ENCODE results near the gene SPINK6. TPM values are rescaled to one million over a fixed set of nuclear protein-coding genes. Genes with fewer than 3 reads are reported as not detected.

SPINK6 gene
- total and polyA plus RNA-seq, 2 of the 8 experiments (the other 6 are each of a cell fraction or from before 2014, with no cell fraction given), result not detected

GRCh38 chr5:148156609-148157008, 46.2 kb upstream of the SPINK6 start:
- FAIRE-seq (no peak), DNase-seq (ENCODE audit: low read depth in 1 of 2, low spot score in 2 of 2) (no peak)
- Histone ChIP-seq H3K9ac (replicated peaks in 1 of 4; ENCODE audit: extremely low read depth in 1 of 4, low read depth in 3 of 4, low read length in 3 of 4) (no peak overlapping the region), H3K36me3 (ENCODE audit: control insufficient read depth in 2 of 4, insufficient read depth in 4 of 4, low read length in 3 of 4) (no peaks in the 10 kb centered on the region), H3K4me1 (replicated peaks in 1 of 4; ENCODE audit: control insufficient read depth in 3 of 4, insufficient read depth in 4 of 4, low read length in 3 of 4) (no peaks in the 10 kb centered on the region), H2BK15ac (ENCODE audit: low read length) (no peak overlapping the region), H2AK5ac (ENCODE audit: low read depth, low read length) (no peak overlapping the region), H3K9me3 (ENCODE audit: insufficient read depth in 2 of 2, low read depth in 1 of 2, low read length in 1 of 2) (no peaks in the 10 kb centered on the region), H3K79me1 (ENCODE audit: low read depth, low read length) (no peaks in the 10 kb centered on the region), H4K91ac (replicated peaks; ENCODE audit: insufficient read length, low read length) (no peak overlapping the region), H2BK12ac (ENCODE audit: low read depth, low read length) (no peak overlapping the region), H3K56ac (replicated peaks; ENCODE audit: insufficient read length, low read depth, low read length) (no peak overlapping the region), H3K14ac (ENCODE audit: insufficient read length) (no peak overlapping the region), H2BK20ac (ENCODE audit: low read length) (no peak overlapping the region), H3K4me2 (ENCODE audit: insufficient read depth in 1 of 2, low read depth in 2 of 2, low read length in 2 of 2) (no peak overlapping the region), H2BK5ac (ENCODE audit: low read depth, low read length) (no peak overlapping the region), H4K5ac (ENCODE audit: insufficient read length, low read depth, low read length) (no peak overlapping the region), H3K18ac (ENCODE audit: extremely low read depth, low read length) (no peak overlapping the region), H3K27me3 (replicated peaks in 1 of 4; ENCODE audit: control insufficient read depth in 3 of 4, extremely low read depth in 1 of 4, insufficient read depth in 3 of 4, low read length in 3 of 4) (peaks cover 0 to under 1% (median 0%) of the 10 kb centered on the region in 4 experiments; a peak in 1 of 7 replicates), H3K23me2 (ENCODE audit: low read depth, low read length) (no peaks in the 10 kb centered on the region; the same call in 1 of the 2 replicates), H3K79me2 (ENCODE audit: control insufficient read depth in 1 of 2, insufficient read depth in 2 of 2, low read length in 2 of 2) (no peaks in the 10 kb centered on the region), H3K4ac (replicated peaks; ENCODE audit: insufficient read length, low read depth, low read length) (no peak overlapping the region), H3K23ac (ENCODE audit: insufficient read length) (no peak overlapping the region), H2BK120ac (replicated peaks; ENCODE audit: low read depth, low read length) (no peak overlapping the region), H2AFZ (ENCODE audit: low read length) (no peak overlapping the region), H3K27ac (ENCODE audit: low read depth, low read length) (no peak overlapping the region), H3K4me3 (ENCODE audit: extremely low read depth in 1 of 4, insufficient read depth in 2 of 4, low read depth in 3 of 4, low read length in 4 of 4) (no peak overlapping the region), H4K20me1 (replicated peaks in 1 of 2; ENCODE audit: control insufficient read depth in 1 of 2, insufficient read depth in 2 of 2, low read length in 2 of 2) (no peaks in the 10 kb centered on the region), H4K8ac (ENCODE audit: extremely low read depth, insufficient read depth, low read length) (no peak overlapping the region)
- ChIA-PET CTCF (ENCODE audit: partially characterized antibody) (interaction anchor here (1.4 kb wide), 1 partner anchor 575 kb away, joined by 3 read pairs; no protein-coding TSS in a partner anchor), POLR2A (ENCODE audit: partially characterized antibody) (no interaction called here)
- 88% methylated on average over 1 of the region's 1 CpG; no CpG with 5 or more reads in 1 of the 2 experiments for WGBS, 2 experiments (ENCODE audit: extremely low coverage in 1 of 2, insufficient coverage in 1 of 2, insufficient read length in 1 of 2, insufficient replicate concordance in 2 of 2, low coverage in 1 of 2, low lambda C conversion rate in 2 of 2, missing lambda C conversion rate in 1 of 2)
- TF ChIP-seq RNF2 (IDR thresholded peaks at IDR 0.05; ENCODE audit: borderline replicate concordance, low read depth, low read length, missing control alignments, poor library complexity, severe bottlenecking) (no peak), TCF12 (IDR thresholded peaks at IDR 0.05; ENCODE audit: low read depth, low read length) (no peak), HDAC2 (IDR thresholded peaks at IDR 0.05; ENCODE audit: borderline replicate concordance in 1 of 2, low read depth in 2 of 2, low read length in 2 of 2) (no peak), EP300 (IDR thresholded peaks at IDR 0.05; ENCODE audit: borderline replicate concordance in 1 of 2, low read depth in 2 of 2, low read length in 2 of 2) (no peak), POLR2AphosphoS5 (IDR thresholded peaks at IDR 0.05; ENCODE audit: low read depth, low read length) (no peak), CHD1 (IDR thresholded peaks at IDR 0.05; ENCODE audit: low read depth, low read length) (no peak), EGR1 (IDR thresholded peaks at IDR 0.05; ENCODE audit: borderline replicate concordance, low read depth, low read length) (no peak), SIN3A (conservative IDR thresholded peaks at IDR 0.05 in 1 of 2, IDR thresholded peaks at IDR 0.05 in 1 of 2; ENCODE audit: low read depth in 1 of 2, low read length in 2 of 2) (no peak), TEAD4 (IDR thresholded peaks at IDR 0.05; ENCODE audit: low read depth, low read length) (no peak), SIX5 (IDR thresholded peaks at IDR 0.05; ENCODE audit: low read depth, low read length) (no peak), FOSL1 (IDR thresholded peaks at IDR 0.05; ENCODE audit: insufficient read depth, low read depth, low read length) (no peak), RBBP5 (IDR thresholded peaks at IDR 0.05; ENCODE audit: borderline replicate concordance, low read depth, low read length) (no peak)

All from H1 (cell line).